ENCODE results near the gene CASS4. TPM values are rescaled to one million over a fixed set of nuclear protein-coding genes. Genes with fewer than 3 reads are reported as not detected.

Gene CASS4
- total and polyA plus RNA-seq, 2 donors (not counting 1 experiment from before 2014, with no cell fraction given) = 17.7 to 65.8 TPM

DNA sequence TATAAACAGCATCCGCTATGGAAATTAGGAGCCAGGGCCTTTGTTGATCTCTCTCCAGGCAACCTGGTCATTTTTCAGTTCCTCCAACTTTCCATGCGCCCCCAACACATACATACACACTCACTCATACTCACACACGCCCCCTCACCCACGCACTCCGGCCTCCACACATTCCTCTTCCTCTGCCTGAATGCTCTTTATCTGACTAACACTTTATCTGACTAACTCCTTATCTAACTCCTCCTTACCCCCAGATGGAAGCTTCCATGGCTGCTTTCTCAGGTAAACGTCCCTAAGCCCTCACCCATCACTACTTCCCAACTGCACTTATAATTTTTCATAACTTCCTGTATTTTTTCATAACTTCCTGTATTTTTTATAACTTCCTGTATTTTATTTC lies 17.4 kb downstream of the CASS4 start:
- DNase-seq (ENCODE audit: low read depth in 2 of 2) = peak in 1 of 2 donors; percentile 94
- Histone ChIP-seq H3K4me1 (ENCODE audit: control insufficient read depth, extremely low read depth, insufficient read depth, low read length) (peaks cover 50% of the 10 kb centered on the region), H3K9me3 (ENCODE audit: control insufficient read depth, insufficient read depth, low read depth, low read length) (no peaks in the 10 kb centered on the region), H2AFZ (ENCODE audit: low read length) (no peak overlapping the region), H3K4me2 (ENCODE audit: extremely low read depth, insufficient read depth, low read length) (peak overlapping the region; percentile 59), H3K36me3 (ENCODE audit: control insufficient read depth, insufficient read depth, low read length) (peaks cover 8% of the 10 kb centered on the region), H3K4me3 (replicated peaks in 1 of 4; ENCODE audit: control extremely low read depth in 1 of 4, insufficient read depth in 1 of 4, low read depth in 3 of 4, low read length in 4 of 4) (peak overlapping the region in 1 of 4 experiments; percentile 5), H3K27ac (ENCODE audit: insufficient read depth, low read length) (peak overlapping the region; percentile 98), H4K20me1 (ENCODE audit: control insufficient read depth, extremely low read depth, insufficient read depth, low read length) (no peaks in the 10 kb centered on the region), H3K27me3 (ENCODE audit: control insufficient read depth, insufficient read depth, low read length) (no peaks in the 10 kb centered on the region), H3K79me2 (ENCODE audit: control insufficient read depth, insufficient read depth, low read length) (peaks cover 41% of the 10 kb centered on the region), H3K9ac (ENCODE audit: insufficient read depth, low read length) (no peak overlapping the region)
- TF ChIP-seq, protein P1, sequence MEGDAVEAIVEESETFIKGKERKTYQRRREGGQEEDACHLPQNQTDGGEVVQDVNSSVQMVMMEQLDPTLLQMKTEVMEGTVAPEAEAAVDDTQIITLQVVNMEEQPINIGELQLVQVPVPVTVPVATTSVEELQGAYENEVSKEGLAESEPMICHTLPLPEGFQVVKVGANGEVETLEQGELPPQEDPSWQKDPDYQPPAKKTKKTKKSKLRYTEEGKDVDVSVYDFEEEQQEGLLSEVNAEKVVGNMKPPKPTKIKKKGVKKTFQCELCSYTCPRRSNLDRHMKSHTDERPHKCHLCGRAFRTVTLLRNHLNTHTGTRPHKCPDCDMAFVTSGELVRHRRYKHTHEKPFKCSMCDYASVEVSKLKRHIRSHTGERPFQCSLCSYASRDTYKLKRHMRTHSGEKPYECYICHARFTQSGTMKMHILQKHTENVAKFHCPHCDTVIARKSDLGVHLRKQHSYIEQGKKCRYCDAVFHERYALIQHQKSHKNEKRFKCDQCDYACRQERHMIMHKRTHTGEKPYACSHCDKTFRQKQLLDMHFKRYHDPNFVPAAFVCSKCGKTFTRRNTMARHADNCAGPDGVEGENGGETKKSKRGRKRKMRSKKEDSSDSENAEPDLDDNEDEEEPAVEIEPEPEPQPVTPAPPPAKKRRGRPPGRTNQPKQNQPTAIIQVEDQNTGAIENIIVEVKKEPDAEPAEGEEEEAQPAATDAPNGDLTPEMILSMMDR (conservative IDR thresholded peaks at IDR 0.05 in 1 of 2, IDR thresholded peaks at IDR 0.05 in 1 of 2; ENCODE audit: low read depth in 1 of 2, low read length in 2 of 2) = no peak
- no peak for TF ChIP-seq EZH2 (IDR thresholded peaks at IDR 0.05; ENCODE audit: low read length, missing control alignments)

DNA sequence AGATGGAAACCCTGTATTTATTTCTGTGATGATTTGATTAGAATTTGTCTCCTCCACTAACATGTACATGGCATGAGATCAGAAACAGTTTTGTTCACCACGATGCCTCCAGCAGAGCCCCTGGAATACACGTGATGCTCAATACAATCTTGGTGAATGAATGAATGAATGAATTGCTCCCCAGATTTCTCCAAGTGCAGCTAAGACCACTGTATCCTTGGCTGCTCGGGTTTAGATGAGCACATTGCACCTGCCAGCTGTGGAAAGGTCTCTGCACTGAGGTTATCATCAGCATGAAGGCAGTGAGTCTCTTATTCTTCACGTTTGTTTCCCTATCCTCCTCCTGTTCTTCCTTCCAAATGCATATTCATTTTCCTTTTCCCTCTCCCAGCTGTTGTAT lies 17.9 kb downstream of the CASS4 start:
- Histone ChIP-seq H2AFZ (ENCODE audit: low read length) (no peak overlapping the region), H3K4me1 (ENCODE audit: control insufficient read depth, extremely low read depth, insufficient read depth, low read length) (peaks cover 49% of the 10 kb centered on the region), H4K20me1 (ENCODE audit: control insufficient read depth, extremely low read depth, insufficient read depth, low read length) (no peaks in the 10 kb centered on the region), H3K4me2 (ENCODE audit: extremely low read depth, insufficient read depth, low read length) (peak overlapping the region; percentile 59), H3K9ac (ENCODE audit: insufficient read depth, low read length) (no peak overlapping the region), H3K27me3 (ENCODE audit: control insufficient read depth, insufficient read depth, low read length) (no peaks in the 10 kb centered on the region), H3K79me2 (ENCODE audit: control insufficient read depth, insufficient read depth, low read length) (peaks cover 38% of the 10 kb centered on the region), H3K27ac (ENCODE audit: insufficient read depth, low read length) (peak overlapping the region; percentile 98), H3K9me3 (ENCODE audit: control insufficient read depth, insufficient read depth, low read depth, low read length) (no peaks in the 10 kb centered on the region), H3K36me3 (ENCODE audit: control insufficient read depth, insufficient read depth, low read length) (peaks cover 7% of the 10 kb centered on the region), H3K4me3 (replicated peaks in 1 of 4; ENCODE audit: control extremely low read depth in 1 of 4, insufficient read depth in 1 of 4, low read depth in 3 of 4, low read length in 4 of 4) (peak overlapping the region in 1 of 4 experiments; percentile 6)
- TF ChIP-seq, protein P1 (conservative IDR thresholded peaks at IDR 0.05 in 1 of 2, IDR thresholded peaks at IDR 0.05 in 1 of 2; ENCODE audit: low read depth in 1 of 2, low read length in 2 of 2) = no peak
- TF ChIP-seq EZH2 (IDR thresholded peaks at IDR 0.05; ENCODE audit: low read length, missing control alignments) = no peak
- no peak for DNase-seq (ENCODE audit: low read depth in 2 of 2)

DNA sequence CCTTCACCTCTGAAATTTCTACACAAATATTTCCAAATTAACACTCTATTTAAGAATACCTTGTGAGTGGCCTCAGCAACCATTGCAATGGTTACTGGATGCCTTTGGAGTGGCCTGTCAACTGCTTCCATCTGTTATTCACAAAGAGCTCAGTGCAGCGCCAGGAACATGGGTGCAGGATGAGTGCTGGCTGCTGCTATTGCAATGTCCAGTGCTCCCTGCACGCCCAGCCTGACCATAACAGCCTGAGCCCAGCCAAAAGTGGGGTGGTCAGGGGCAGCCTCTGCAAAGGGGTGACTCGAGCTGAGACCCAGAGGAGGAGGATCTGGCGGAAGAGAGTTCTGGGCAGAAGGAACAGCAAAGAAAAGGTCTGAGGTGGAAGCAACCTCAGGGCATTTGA lies 18.4 kb downstream of the CASS4 start:
- Histone ChIP-seq H3K27ac (ENCODE audit: insufficient read depth, low read length) (peak overlapping the region; percentile 98), H3K4me2 (ENCODE audit: extremely low read depth, insufficient read depth, low read length) (peak overlapping the region; percentile 46), H3K36me3 (ENCODE audit: control insufficient read depth, insufficient read depth, low read length) (peaks cover 6% of the 10 kb centered on the region), H3K27me3 (ENCODE audit: control insufficient read depth, insufficient read depth, low read length) (no peaks in the 10 kb centered on the region), H3K4me3 (replicated peaks in 1 of 4; ENCODE audit: control extremely low read depth in 1 of 4, insufficient read depth in 1 of 4, low read depth in 3 of 4, low read length in 4 of 4) (no peak overlapping the region), H4K20me1 (ENCODE audit: control insufficient read depth, extremely low read depth, insufficient read depth, low read length) (no peaks in the 10 kb centered on the region), H2AFZ (ENCODE audit: low read length) (no peak overlapping the region), H3K4me1 (ENCODE audit: control insufficient read depth, extremely low read depth, insufficient read depth, low read length) (peaks cover 50% of the 10 kb centered on the region), H3K79me2 (ENCODE audit: control insufficient read depth, insufficient read depth, low read length) (peaks cover 37% of the 10 kb centered on the region), H3K9me3 (ENCODE audit: control insufficient read depth, insufficient read depth, low read depth, low read length) (no peaks in the 10 kb centered on the region), H3K9ac (ENCODE audit: insufficient read depth, low read length) (no peak overlapping the region)
- TF ChIP-seq EZH2 (IDR thresholded peaks at IDR 0.05; ENCODE audit: low read length, missing control alignments) = no peak
- TF ChIP-seq, protein P1 (conservative IDR thresholded peaks at IDR 0.05 in 1 of 2, IDR thresholded peaks at IDR 0.05 in 1 of 2; ENCODE audit: low read depth in 1 of 2, low read length in 2 of 2) = no peak
- peak in 1 of 2 donors; percentile 66 for DNase-seq (ENCODE audit: low read depth in 2 of 2)

Measured in fibroblast of lung (primary cell).